Measurements from ENCODE around the gene OR52L1. TPM values are rescaled to one million over a fixed set of nuclear protein-coding genes. Genes with fewer than 3 reads are reported as not detected.

Gene OR52L1
- total and polyA plus RNA-seq, 4 experiments from 2014 or later = not detected

DNA sequence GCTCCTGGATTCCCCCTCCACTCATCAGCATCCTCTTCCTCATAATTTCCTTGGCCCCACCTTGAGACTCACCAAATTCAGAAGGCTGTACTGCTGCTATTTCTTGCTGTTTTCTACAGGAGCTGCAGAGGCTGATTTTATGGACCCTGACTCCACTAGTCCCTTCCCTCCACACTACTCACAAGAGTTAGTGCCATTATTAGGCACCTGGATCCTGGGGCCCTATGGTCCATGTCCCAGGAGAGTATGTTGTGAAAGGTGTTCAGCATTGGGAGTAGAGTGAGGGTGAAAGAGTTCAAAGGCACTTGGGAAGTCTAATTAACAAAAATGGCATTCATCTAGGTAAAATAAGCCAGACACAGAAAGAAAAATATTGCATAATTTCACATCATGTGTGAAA lies 20.1 kb upstream of the OR52L1 start, which contains the start of gene OR56A4:
Gene OR56A4 (minus strand): TSS at position 101 of the 400 bp plus-strand sequence. CDS start 3,954 bp downstream, outside the sequence.
- no peak within 1 kb of the TSS for H3K27ac ChIP-seq (ENCODE audit: low read depth, low read length)
- H3K4me3 ChIP-seq (ENCODE audit: low read length in 2 of 2) = no peak within 1 kb of the TSS
- POLR2A ChIA-PET (ENCODE audit: partially characterized antibody) = no interaction called here
- no peaks in the 10 kb centered on the region for H3K36me3 ChIP-seq (ENCODE audit: insufficient read depth, low read length)
- Mint-ChIP-seq H3K27me3 (peaks cover 6% of the 10 kb centered on the region in 2 donors), H3K4me1 (no peaks in the 10 kb centered on the region), H3K4me3 (no peak within 1 kb of the TSS), H3K9me3 (no peaks in the 10 kb centered on the region), H3K27ac (no peak within 1 kb of the TSS), H3K36me3 (no peaks in the 10 kb centered on the region)
- no peaks in the 10 kb centered on the region for H3K9me3 ChIP-seq (ENCODE audit: control insufficient read depth in 1 of 2, low read length in 2 of 2)
- no peak for DNase-seq
- CTCF ChIA-PET (ENCODE audit: partially characterized antibody) = no interaction called here
- no peaks in the 10 kb centered on the region for H3K4me1 ChIP-seq (ENCODE audit: insufficient read depth, low read length)
- no peaks in the 10 kb centered on the region for H3K27me3 ChIP-seq (ENCODE audit: insufficient read depth, low read length)
- intact Hi-C loops (cut with micrococcal nuclease) = no loop called here

DNA sequence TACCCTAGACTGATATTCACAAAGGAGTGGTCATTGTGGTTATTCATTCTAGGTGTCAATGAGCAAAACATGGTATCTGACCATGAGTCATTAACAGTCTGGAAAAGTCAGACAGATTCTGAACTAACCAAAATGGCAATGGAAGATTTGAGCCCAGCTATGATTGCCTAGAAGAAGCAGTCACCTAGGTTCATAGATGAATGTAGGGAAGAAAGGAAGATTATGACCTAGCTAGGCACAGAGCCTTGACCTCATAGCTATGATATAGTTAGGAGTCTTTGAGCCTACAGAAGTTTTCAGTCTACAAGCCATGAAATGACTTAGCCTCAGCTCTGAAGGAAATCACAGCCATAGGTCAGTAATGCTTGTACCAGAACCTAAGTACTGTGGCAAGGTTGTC lies 19.6 kb upstream of the OR52L1 start:
- Histone ChIP-seq H3K27me3 (ENCODE audit: insufficient read depth, low read length) (no peaks in the 10 kb centered on the region), H3K27ac (ENCODE audit: low read depth, low read length) (no peak overlapping the region), H3K4me1 (ENCODE audit: insufficient read depth, low read length) (no peaks in the 10 kb centered on the region), H3K9me3 (ENCODE audit: control insufficient read depth in 1 of 2, low read length in 2 of 2) (no peaks in the 10 kb centered on the region), H3K36me3 (ENCODE audit: insufficient read depth, low read length) (no peaks in the 10 kb centered on the region), H3K4me3 (ENCODE audit: low read length in 2 of 2) (no peak overlapping the region)
- Mint-ChIP-seq H3K27me3 (peaks cover 4 to 6% of the 10 kb centered on the region in 2 donors), H3K4me3 (no peak overlapping the region), H3K9me3 (no peaks in the 10 kb centered on the region), H3K27ac (no peak overlapping the region), H3K4me1 (no peaks in the 10 kb centered on the region), H3K36me3 (no peaks in the 10 kb centered on the region)
- intact Hi-C loops (cut with micrococcal nuclease) = no loop called here
- ChIA-PET CTCF (ENCODE audit: partially characterized antibody) (no interaction called here), POLR2A (ENCODE audit: partially characterized antibody) (no interaction called here)
- DNase-seq = no peak

DNA sequence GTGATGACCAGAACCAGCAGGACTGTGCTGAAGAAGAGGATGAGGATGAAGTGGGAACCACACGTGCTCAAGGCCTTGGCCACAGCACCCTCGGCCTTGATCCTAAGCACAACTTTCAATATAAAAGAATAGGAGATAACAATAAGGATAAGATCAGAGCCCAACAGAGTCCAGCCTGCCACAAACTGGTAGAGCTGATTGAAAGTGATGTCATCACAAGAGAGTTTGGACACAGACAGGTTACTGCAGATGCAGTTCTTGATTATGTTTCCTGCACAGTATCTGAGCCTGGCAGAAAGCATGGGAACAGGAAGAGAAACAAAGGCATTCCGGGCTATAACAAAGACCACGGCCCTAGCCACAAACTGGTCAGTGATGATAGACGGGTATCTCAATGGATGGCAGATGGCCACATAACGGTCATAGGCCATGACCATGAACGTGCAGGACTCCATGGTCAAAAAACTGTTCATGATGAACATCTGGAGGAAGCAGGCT lies 15.5 kb upstream of the OR52L1 start:
- Mint-ChIP-seq H3K36me3 (no peaks in the 10 kb centered on the region), H3K27me3 (peaks cover 5 to 6% of the 10 kb centered on the region in 2 donors), H3K9me3 (peaks cover 0 to 4% (median 0%) of the 10 kb centered on the region in 8 donors), H3K4me1 (no peaks in the 10 kb centered on the region), H3K27ac (peak overlapping the region in 1 of 7 donors; percentile 56), H3K4me3 (no peak overlapping the region)
- ChIA-PET CTCF (ENCODE audit: partially characterized antibody) (no interaction called here), POLR2A (ENCODE audit: partially characterized antibody) (no interaction called here)
- no peaks in the 10 kb centered on the region for H3K36me3 ChIP-seq (ENCODE audit: insufficient read depth, low read length)
- H3K27ac ChIP-seq (ENCODE audit: low read depth, low read length) = no peak overlapping the region
- H3K4me3 ChIP-seq (ENCODE audit: low read length in 2 of 2) = no peak overlapping the region
- H3K4me1 ChIP-seq (ENCODE audit: insufficient read depth, low read length) = no peaks in the 10 kb centered on the region
- H3K9me3 ChIP-seq (ENCODE audit: control insufficient read depth in 1 of 2, low read length in 2 of 2) = no peaks in the 10 kb centered on the region
- H3K27me3 ChIP-seq (ENCODE audit: insufficient read depth, low read length) = no peaks in the 10 kb centered on the region
- DNase-seq = no peak
- intact Hi-C loops (cut with micrococcal nuclease) = no loop called here

DNA sequence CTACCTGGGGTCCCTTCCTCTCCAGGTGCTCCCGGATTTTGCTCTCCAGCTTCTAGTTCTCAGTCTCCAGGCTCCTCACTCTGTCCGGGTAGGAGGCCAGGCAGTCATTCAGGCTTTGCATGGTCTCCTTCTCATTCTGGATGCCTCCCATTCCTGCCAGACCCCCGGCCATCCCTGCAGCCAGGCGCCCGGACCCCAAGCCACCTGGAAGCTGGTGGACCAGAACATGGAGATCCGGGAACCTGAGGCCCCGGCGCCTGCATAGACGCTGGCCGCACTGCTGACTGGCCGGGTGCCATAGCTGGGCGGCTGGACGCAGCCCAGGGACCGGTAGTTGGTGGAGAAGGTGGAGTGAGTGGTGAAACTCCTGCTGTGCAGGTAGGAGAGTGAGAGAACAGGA lies 8.0 kb upstream of the OR52L1 start:
- Mint-ChIP-seq H3K9me3 (peaks cover 0 to 3% (median 0%) of the 10 kb centered on the region in 8 donors), H3K27ac (no peak overlapping the region), H3K4me3 (no peak overlapping the region), H3K36me3 (no peaks in the 10 kb centered on the region), H3K4me1 (no peaks in the 10 kb centered on the region), H3K27me3 (peaks cover 4 to 9% of the 10 kb centered on the region in 2 donors)
- no peaks in the 10 kb centered on the region for H3K27me3 ChIP-seq (ENCODE audit: insufficient read depth, low read length)
- ChIA-PET POLR2A (ENCODE audit: partially characterized antibody) (no interaction called here), CTCF (ENCODE audit: partially characterized antibody) (interaction anchor here (1.4 kb wide), 1 partner anchor 359 kb away, joined by 3 read pairs; no protein-coding TSS in a partner anchor)
- H3K36me3 ChIP-seq (ENCODE audit: insufficient read depth, low read length) = no peaks in the 10 kb centered on the region
- no peak overlapping the region for H3K27ac ChIP-seq (ENCODE audit: low read depth, low read length)
- intact Hi-C loops (cut with micrococcal nuclease) = no loop called here
- H3K4me3 ChIP-seq (ENCODE audit: low read length in 2 of 2) = no peak overlapping the region
- no peaks in the 10 kb centered on the region for H3K4me1 ChIP-seq (ENCODE audit: insufficient read depth, low read length)
- H3K9me3 ChIP-seq (ENCODE audit: control insufficient read depth in 1 of 2, low read length in 2 of 2) = no peaks in the 10 kb centered on the region
- no peak for DNase-seq

DNA sequence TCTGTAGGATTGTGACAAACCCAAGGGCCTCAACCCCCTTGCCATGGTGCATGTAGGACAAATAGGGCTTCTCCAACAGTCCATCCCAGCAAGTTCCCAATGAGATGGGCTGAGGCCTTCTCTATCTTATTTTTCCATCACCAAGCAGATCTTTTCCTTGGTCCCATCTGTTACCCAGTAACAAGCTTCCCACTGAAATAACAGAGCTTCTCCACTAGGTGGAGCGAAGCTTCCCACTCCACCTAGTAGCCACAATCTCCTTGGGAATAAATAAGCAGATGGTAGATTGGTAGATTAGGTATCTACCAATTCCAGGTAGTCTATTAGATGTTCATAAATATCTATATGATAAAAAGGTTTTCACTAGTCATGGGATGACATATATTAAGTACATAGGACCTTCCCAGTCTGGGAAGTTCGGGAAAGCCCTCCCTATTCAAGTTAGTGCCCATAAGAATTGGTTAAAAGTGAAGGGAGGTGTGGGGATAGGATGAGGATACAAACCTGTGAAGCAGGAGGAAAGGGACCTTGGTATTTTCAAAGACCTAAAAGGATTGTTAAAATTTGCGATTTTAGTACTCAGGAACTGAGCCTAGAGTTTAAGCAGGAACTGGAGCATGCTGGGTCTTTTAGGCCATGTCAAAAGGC lies 5.9 kb upstream of the OR52L1 start:
- H3K4me3 Mint-ChIP-seq = no peak overlapping the region
- CTCF ChIA-PET (ENCODE audit: partially characterized antibody) = interaction anchor here (1.0 kb wide), 3 partner anchors 10 to 361 kb away, joined by 3 to 4 read pairs (median 4); no protein-coding TSS in a partner anchor
- Histone ChIP-seq H3K36me3 (ENCODE audit: insufficient read depth, low read length) (no peaks in the 10 kb centered on the region), H3K9me3 (ENCODE audit: control insufficient read depth in 1 of 2, low read length in 2 of 2) (no peaks in the 10 kb centered on the region), H3K4me3 (ENCODE audit: low read length in 2 of 2) (no peak overlapping the region), H3K4me1 (ENCODE audit: insufficient read depth, low read length) (no peaks in the 10 kb centered on the region), H3K27ac (ENCODE audit: low read depth, low read length) (no peak overlapping the region), H3K27me3 (ENCODE audit: insufficient read depth, low read length) (no peaks in the 10 kb centered on the region)
- H3K4me1 Mint-ChIP-seq = no peaks in the 10 kb centered on the region
- intact Hi-C loops (cut with micrococcal nuclease) = no loop called here
- peaks cover 2 to 12% of the 10 kb centered on the region in 2 donors for H3K27me3 Mint-ChIP-seq
- no peak for DNase-seq
- no peaks in the 10 kb centered on the region for H3K36me3 Mint-ChIP-seq
- peaks cover 0 to under 1% (median 0%) of the 10 kb centered on the region in 8 donors for H3K9me3 Mint-ChIP-seq
- H3K27ac Mint-ChIP-seq = no peak overlapping the region
- POLR2A ChIA-PET (ENCODE audit: partially characterized antibody) = no interaction called here

DNA sequence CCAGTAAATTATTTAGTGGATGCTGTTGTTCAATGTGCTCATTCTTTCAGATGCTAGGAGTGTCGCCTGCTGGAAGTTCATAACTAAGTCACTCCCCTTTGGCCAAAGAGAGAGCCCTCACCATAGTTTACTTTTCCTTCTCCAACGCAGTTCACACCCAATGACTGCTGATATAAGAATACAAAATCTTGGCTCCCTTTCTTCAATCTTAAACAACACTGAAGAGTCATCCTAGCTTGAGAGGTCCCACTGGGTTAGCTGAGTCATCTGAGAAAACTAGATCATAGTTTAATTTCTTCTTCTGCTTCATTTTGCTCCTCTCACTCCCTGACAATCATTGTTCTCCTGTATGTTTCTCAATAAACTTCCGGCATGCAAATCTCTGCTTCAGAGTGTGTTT lies 5.4 kb upstream of the OR52L1 start:
- CTCF ChIA-PET (ENCODE audit: partially characterized antibody) = interaction anchor here (1.0 kb wide), 3 partner anchors 9 to 362 kb away, joined by 3 to 4 read pairs (median 4); no protein-coding TSS in a partner anchor
- H3K4me3 Mint-ChIP-seq = no peak overlapping the region

DNA sequence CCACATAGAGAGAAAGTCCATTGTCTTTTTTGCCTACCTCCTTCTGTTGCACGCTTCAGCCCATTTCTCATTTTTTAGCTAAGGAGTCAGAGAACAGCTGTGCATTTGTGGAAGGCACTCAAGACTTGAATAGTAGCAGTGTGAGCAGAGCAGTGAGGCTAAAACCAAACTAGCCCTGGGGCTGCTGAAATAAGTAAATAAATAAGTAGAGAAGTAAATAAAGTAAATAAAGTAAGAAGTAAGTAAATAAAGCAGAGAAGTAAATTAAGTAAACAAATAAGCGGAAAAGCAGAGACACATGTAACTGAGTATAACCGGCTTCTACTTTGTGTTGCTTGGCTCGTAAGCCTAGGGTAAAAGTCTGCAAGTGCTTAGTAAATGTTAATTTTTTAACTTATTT lies 2.4 kb upstream of the OR52L1 start:
- H3K36me3 ChIP-seq (ENCODE audit: insufficient read depth, low read length) = no peaks in the 10 kb centered on the region
- POLR2A ChIA-PET (ENCODE audit: partially characterized antibody) = no interaction called here
- Mint-ChIP-seq H3K27ac (no peak overlapping the region), H3K4me1 (no peaks in the 10 kb centered on the region), H3K4me3 (no peak overlapping the region), H3K36me3 (no peaks in the 10 kb centered on the region), H3K9me3 (peaks cover 0 to 5% (median 0%) of the 10 kb centered on the region in 8 donors), H3K27me3 (peaks cover 6 to 14% of the 10 kb centered on the region in 2 donors)
- CTCF ChIA-PET (ENCODE audit: partially characterized antibody) = no interaction called here
- no peak overlapping the region for H3K27ac ChIP-seq (ENCODE audit: low read depth, low read length)
- intact Hi-C loops (cut with micrococcal nuclease) = no loop called here
- H3K9me3 ChIP-seq (ENCODE audit: control insufficient read depth in 1 of 2, low read length in 2 of 2) = no peaks in the 10 kb centered on the region
- DNase-seq = no peak
- no peaks in the 10 kb centered on the region for H3K27me3 ChIP-seq (ENCODE audit: insufficient read depth, low read length)
- no peak overlapping the region for H3K4me3 ChIP-seq (ENCODE audit: low read length in 2 of 2)
- H3K4me1 ChIP-seq (ENCODE audit: insufficient read depth, low read length) = no peaks in the 10 kb centered on the region

More for the DNA sequence above, 5.4 kb upstream of the OR52L1 start:
- Histone ChIP-seq H3K36me3 (ENCODE audit: insufficient read depth, low read length) (no peaks in the 10 kb centered on the region), H3K27me3 (ENCODE audit: insufficient read depth, low read length) (no peaks in the 10 kb centered on the region), H3K4me3 (ENCODE audit: low read length in 2 of 2) (no peak overlapping the region), H3K27ac (ENCODE audit: low read depth, low read length) (no peak overlapping the region), H3K4me1 (ENCODE audit: insufficient read depth, low read length) (no peaks in the 10 kb centered on the region), H3K9me3 (ENCODE audit: control insufficient read depth in 1 of 2, low read length in 2 of 2) (no peaks in the 10 kb centered on the region)
- H3K4me1 Mint-ChIP-seq = no peaks in the 10 kb centered on the region
- H3K27ac Mint-ChIP-seq = no peak overlapping the region
- no peaks in the 10 kb centered on the region for H3K36me3 Mint-ChIP-seq
- POLR2A ChIA-PET (ENCODE audit: partially characterized antibody) = no interaction called here
- H3K27me3 Mint-ChIP-seq = peaks cover 4 to 12% of the 10 kb centered on the region in 2 donors
- H3K9me3 Mint-ChIP-seq = peaks cover 0 to 3% (median 0%) of the 10 kb centered on the region in 8 donors
- no peak for DNase-seq
- intact Hi-C loops (cut with micrococcal nuclease) = no loop called here

Data from CD4-positive, alpha-beta memory T cell (primary cell).